ENCODE data around the gene STOML1. TPM values are rescaled to one million over a fixed set of nuclear protein-coding genes. Genes with fewer than 3 reads are reported as not detected.

STOML1 gene
- total RNA-seq: 8.7 and 9.7 TPM in 2 replicates
- long read RNA-seq, partial matches to known transcripts: 0 of 3 reads
- long read RNA-seq, other reads (novel, unspliced or antisense): 3 of 3 reads

GRCh38 chr15:73991726-73992593 is at the start of gene STOML1:
Gene STOML1, minus strand, starts transcription at chr15:73992295. Its CDS starts 72 bp downstream, at chr15:73992223.
- Mint-ChIP-seq H3K27ac (ENCODE audit: unreplicated experiment) (no peak within 1 kb of the TSS), H3K36me3 (ENCODE audit: low read depth) (no peaks in the 10 kb centered on the region), H3K9me3 (no peaks in the 10 kb centered on the region), H3K4me3 (peak within 1 kb of the TSS; percentile 87), H3K27me3 (ENCODE audit: low read depth) (no peaks in the 10 kb centered on the region), H3K4me1 (peaks cover 35% of the 10 kb centered on the region)
- peak; percentile 99 for DNase-seq (ENCODE audit: low read depth, low spot score)
- peak; percentile 89 for TF ChIP-seq CTCF (conservative IDR thresholded peaks at IDR 0.05)

- DNase-seq (ENCODE audit: low read depth, low spot score): no peak
- Mint-ChIP-seq H3K27me3 (ENCODE audit: low read depth) (no peaks in the 10 kb centered on the region), H3K9me3 (no peaks in the 10 kb centered on the region), H3K36me3 (ENCODE audit: low read depth) (peaks cover 3% of the 10 kb centered on the region), H3K4me1 (peaks cover 15% of the 10 kb centered on the region), H3K27ac (ENCODE audit: unreplicated experiment) (no peak overlapping the region), H3K4me3 (no peak overlapping the region)
- no peak for TF ChIP-seq CTCF (conservative IDR thresholded peaks at IDR 0.05)
Observed at GRCh38 chr15:74041311-74041756, 49.2 kb upstream of the STOML1 start.

GRCh38 chr15:74040109-74040850 is 48.2 kb upstream of the STOML1 start:
- Mint-ChIP-seq H3K4me1 (peaks cover 15% of the 10 kb centered on the region), H3K36me3 (ENCODE audit: low read depth) (peaks cover 3% of the 10 kb centered on the region), H3K27ac (ENCODE audit: unreplicated experiment) (no peak overlapping the region), H3K4me3 (no peak overlapping the region), H3K27me3 (ENCODE audit: low read depth) (no peaks in the 10 kb centered on the region), H3K9me3 (no peaks in the 10 kb centered on the region)
- DNase-seq (ENCODE audit: low read depth, low spot score): no peak
- no peak for TF ChIP-seq CTCF (conservative IDR thresholded peaks at IDR 0.05)

- Mint-ChIP-seq H3K4me1 (peaks cover 15% of the 10 kb centered on the region), H3K4me3 (no peak overlapping the region), H3K27ac (ENCODE audit: unreplicated experiment) (peak overlapping the region; percentile 47), H3K36me3 (ENCODE audit: low read depth) (peaks cover 3% of the 10 kb centered on the region), H3K27me3 (ENCODE audit: low read depth) (no peaks in the 10 kb centered on the region), H3K9me3 (no peaks in the 10 kb centered on the region)
- no peak for DNase-seq (ENCODE audit: low read depth, low spot score)
- no peak for TF ChIP-seq CTCF (conservative IDR thresholded peaks at IDR 0.05)
Observed at GRCh38 chr15:74039656-74040010, 47.5 kb upstream of the STOML1 start.

GRCh38 chr15:74038707-74039655 is 46.9 kb upstream of the STOML1 start:
- no peak overlapping the region for H3K27ac Mint-ChIP-seq (ENCODE audit: unreplicated experiment)

More at GRCh38 chr15:74038707-74039655, 46.9 kb upstream of the STOML1 start:
- H3K4me1 Mint-ChIP-seq: peaks cover 15% of the 10 kb centered on the region
- H3K36me3 Mint-ChIP-seq (ENCODE audit: low read depth): peaks cover 3% of the 10 kb centered on the region
- H3K27me3 Mint-ChIP-seq (ENCODE audit: low read depth): no peaks in the 10 kb centered on the region
- H3K4me3 Mint-ChIP-seq: no peak overlapping the region
- no peaks in the 10 kb centered on the region for H3K9me3 Mint-ChIP-seq
- DNase-seq (ENCODE audit: low read depth, low spot score): no peak
- no peak for TF ChIP-seq CTCF (conservative IDR thresholded peaks at IDR 0.05)

Data from neural crest cell (in vitro differentiated cells).